PFSK-1 (cell line): ENCODE results near the gene PLCL2.

ENCODE experiments used
- FOXP2 ChIP-seq: optimal IDR thresholded peaks from 2 replicates; pipeline ENCODE3; 2011; ENCODE audit warnings: borderline replicate concordance, control low read depth, inconsistent platforms; ENCODE audit not compliant: insufficient read depth; ENCODE audit errors: extremely low read length, extremely low read depth
- POLR2AphosphoS5 ChIP-seq: IDR thresholded peaks from 2 replicates; pipeline ENCODE4 v1.6.1; 2012; ENCODE audit warnings: low read depth, mild to moderate bottlenecking, control low read depth, low read length, moderate library complexity
- REST ChIP-seq, 2 experiments: IDR thresholded peaks; 2 replicates each; pipeline versions ENCODE4 v1.6.1 to v1.8.0; 2011 to 2012; ENCODE audit warnings: low read depth in 2 of 2, low read length in 2 of 2, control low read depth in 1 of 2, inconsistent platforms in 1 of 2, mild to moderate bottlenecking in 1 of 2, moderate library complexity in 1 of 2; ENCODE audit not compliant: insufficient read depth in 1 of 2
- SIN3A ChIP-seq: IDR thresholded peaks from 2 replicates; pipeline ENCODE4 v1.6.1; 2012; ENCODE audit warnings: mild to moderate bottlenecking, low read length, moderate library complexity, borderline replicate concordance; ENCODE audit not compliant: insufficient read depth
- TAF1 ChIP-seq: IDR thresholded peaks from 2 replicates; pipeline ENCODE4 v1.6.1; 2012; ENCODE audit warnings: low read length, control low read depth, borderline replicate concordance; ENCODE audit not compliant: insufficient read depth

PLCL2 gene

GRCh38 chr3:16893618-16894200 lies 9.0 kb downstream of the PLCL2 start:
- TF ChIP-seq REST (IDR thresholded peaks at IDR 0.05; ENCODE audit: insufficient read depth in 1 of 2, low read depth in 2 of 2, low read length in 2 of 2) (no peak), SIN3A (no peak), TAF1 (no peak), POLR2AphosphoS5 (no peak)

GRCh38 chr3:16896094-16896627 lies 11.4 kb downstream of the PLCL2 start:
- TF ChIP-seq FOXP2 (no peak), POLR2AphosphoS5 (no peak), SIN3A (no peak), TAF1 (no peak), REST (IDR thresholded peaks at IDR 0.05; ENCODE audit: insufficient read depth in 1 of 2, low read depth in 2 of 2, low read length in 2 of 2) (no peak)

- TF ChIP-seq TAF1: no peak
- no peak for TF ChIP-seq SIN3A
- TF ChIP-seq FOXP2: no peak
- TF ChIP-seq POLR2AphosphoS5: no peak
- no peak for TF ChIP-seq REST (IDR thresholded peaks at IDR 0.05; ENCODE audit: insufficient read depth in 1 of 2, low read depth in 2 of 2, low read length in 2 of 2)
Measured at GRCh38 chr3:16896820-16897219, 12.1 kb downstream of the PLCL2 start.

- TF ChIP-seq TAF1: no peak
- no peak for TF ChIP-seq FOXP2
- TF ChIP-seq POLR2AphosphoS5: no peak
Measured at GRCh38 chr3:16897254-16897926, 12.6 kb downstream of the PLCL2 start.

- no peak for TF ChIP-seq REST (IDR thresholded peaks at IDR 0.05; ENCODE audit: insufficient read depth in 1 of 2, low read depth in 2 of 2, low read length in 2 of 2)
- no peak for TF ChIP-seq TAF1
- TF ChIP-seq FOXP2: no peak
- TF ChIP-seq SIN3A: no peak
- TF ChIP-seq POLR2AphosphoS5: no peak
Measured at GRCh38 chr3:16898595-16899395, 14.0 kb downstream of the PLCL2 start.
